ENCODE results near the gene NHLRC2. TPM values are rescaled to one million over a fixed set of nuclear protein-coding genes. Genes with fewer than 3 reads are reported as not detected.

Gene NHLRC2
- total and polyA plus RNA-seq, 5 donors from 2014 or later: 3.9 to 13.0 (median 7.2) TPM

DNA sequence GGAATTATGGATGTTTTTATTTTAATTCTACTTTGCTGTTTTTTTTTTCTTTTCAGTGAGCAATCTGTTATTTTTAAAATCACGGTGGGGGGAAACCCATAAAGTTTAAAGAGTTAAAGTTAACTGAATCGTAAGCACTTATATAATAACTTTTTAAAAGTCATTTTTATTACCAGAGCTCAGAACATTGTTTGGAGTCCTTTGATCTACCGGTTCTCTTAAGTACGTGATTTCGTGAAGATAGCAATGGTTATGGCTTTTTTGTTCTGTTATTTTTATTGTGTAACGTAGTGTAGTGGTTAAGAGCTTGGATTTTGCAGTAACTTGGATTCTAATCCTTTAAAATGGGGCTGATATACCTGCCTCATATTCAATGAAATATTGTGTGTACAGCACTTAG, 57.4 kb downstream of the NHLRC2 start:
- Histone ChIP-seq H3K4me1 (ENCODE audit: control insufficient read depth, insufficient read depth, low read length, poor library complexity, severe bottlenecking) (no peaks in the 10 kb centered on the region), H3K9me3 (ENCODE audit: control insufficient read depth in 2 of 2, low read length in 2 of 2) (no peaks in the 10 kb centered on the region), H3K27me3 (ENCODE audit: control insufficient read depth, insufficient read depth, low read length) (no peaks in the 10 kb centered on the region), H3K4me3 (ENCODE audit: low read depth, low read length) (no peak overlapping the region), H3K36me3 (ENCODE audit: control insufficient read depth, insufficient read depth, low read length) (peaks cover 27% of the 10 kb centered on the region), H3K27ac (ENCODE audit: insufficient read depth, low read length, poor library complexity, severe bottlenecking) (no peak overlapping the region)
- DNase-seq (no peak), ATAC-seq (ENCODE audit: low read depth in 2 of 2) (no peak)
- no peaks in the 10 kb centered on the region for H3K9me3 Mint-ChIP-seq
- no peaks in the 10 kb centered on the region for H3K27me3 Mint-ChIP-seq
- H3K4me3 Mint-ChIP-seq: no peak overlapping the region
- peaks cover 7% of the 10 kb centered on the region for H3K36me3 Mint-ChIP-seq
- H3K27ac Mint-ChIP-seq: no peak overlapping the region
- H3K4me1 Mint-ChIP-seq: peaks cover 0 to 6% (median 0%) of the 10 kb centered on the region in 4 donors

- DNase-seq (no peak), ATAC-seq (ENCODE audit: low read depth in 2 of 2) (no peak)
- Histone ChIP-seq H3K36me3 (ENCODE audit: control insufficient read depth, insufficient read depth, low read length) (peaks cover 20% of the 10 kb centered on the region), H3K9me3 (ENCODE audit: control insufficient read depth in 2 of 2, low read length in 2 of 2) (no peaks in the 10 kb centered on the region), H3K4me3 (ENCODE audit: low read depth, low read length) (no peak overlapping the region), H3K27me3 (ENCODE audit: control insufficient read depth, insufficient read depth, low read length) (no peaks in the 10 kb centered on the region), H3K27ac (ENCODE audit: insufficient read depth, low read length, poor library complexity, severe bottlenecking) (no peak overlapping the region), H3K4me1 (ENCODE audit: control insufficient read depth, insufficient read depth, low read length, poor library complexity, severe bottlenecking) (no peaks in the 10 kb centered on the region)
- peaks cover 0 to 7% (median 0%) of the 10 kb centered on the region in 4 donors for H3K4me1 Mint-ChIP-seq
- peak overlapping the region in 1 of 3 donors; percentile 21 for H3K27ac Mint-ChIP-seq
- no peaks in the 10 kb centered on the region for H3K27me3 Mint-ChIP-seq
- no peak overlapping the region for H3K4me3 Mint-ChIP-seq
- no peaks in the 10 kb centered on the region for H3K9me3 Mint-ChIP-seq
- peaks cover 3% of the 10 kb centered on the region for H3K36me3 Mint-ChIP-seq
Measured at GRCh38 chr10:113912582-113912981, 58.1 kb downstream of the NHLRC2 start.

- no peaks in the 10 kb centered on the region for H3K9me3 ChIP-seq (ENCODE audit: control insufficient read depth in 2 of 2, low read length in 2 of 2)
- Mint-ChIP-seq H3K36me3 (peaks cover 11% of the 10 kb centered on the region), H3K27me3 (no peaks in the 10 kb centered on the region), H3K27ac (no peak overlapping the region), H3K9me3 (peaks cover 0 to 1% (median 0%) of the 10 kb centered on the region in 7 donors), H3K4me3 (no peak overlapping the region), H3K4me1 (peaks cover 0 to 7% (median 0%) of the 10 kb centered on the region in 4 donors)
- no peak overlapping the region for H3K27ac ChIP-seq (ENCODE audit: insufficient read depth, low read length, poor library complexity, severe bottlenecking)
- no peak overlapping the region for H3K4me3 ChIP-seq (ENCODE audit: low read depth, low read length)
- DNase-seq (no peak), ATAC-seq (ENCODE audit: low read depth in 2 of 2) (no peak)
- H3K27me3 ChIP-seq (ENCODE audit: control insufficient read depth, insufficient read depth, low read length): no peaks in the 10 kb centered on the region
- H3K4me1 ChIP-seq (ENCODE audit: control insufficient read depth, insufficient read depth, low read length, poor library complexity, severe bottlenecking): no peaks in the 10 kb centered on the region
- peaks cover 6% of the 10 kb centered on the region for H3K36me3 ChIP-seq (ENCODE audit: control insufficient read depth, insufficient read depth, low read length)
Measured at GRCh38 chr10:113914956-113915355, 60.5 kb downstream of the NHLRC2 start.

DNA sequence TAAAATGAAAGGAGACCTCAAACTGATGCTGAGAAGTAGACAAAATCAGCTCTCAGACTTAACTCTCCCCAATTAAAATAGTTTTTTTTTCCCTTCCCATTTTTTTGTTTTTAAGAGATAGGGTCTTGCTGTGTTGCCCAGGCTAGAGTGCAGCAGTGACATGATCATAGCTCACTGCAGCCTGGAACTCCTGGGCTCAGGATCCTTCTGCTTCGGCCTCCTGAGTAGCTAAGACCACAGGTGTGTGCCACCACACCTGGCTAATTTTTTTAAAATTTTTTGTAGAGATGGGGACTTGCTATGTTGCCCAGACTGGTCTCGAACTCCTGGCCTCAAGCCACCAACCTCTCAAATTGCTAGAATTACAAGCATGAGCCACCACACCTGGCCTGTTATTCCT, 61.1 kb downstream of the NHLRC2 start:
- Histone ChIP-seq H3K36me3 (ENCODE audit: control insufficient read depth, insufficient read depth, low read length) (peaks cover 6% of the 10 kb centered on the region), H3K4me3 (ENCODE audit: low read depth, low read length) (no peak overlapping the region), H3K27me3 (ENCODE audit: control insufficient read depth, insufficient read depth, low read length) (no peaks in the 10 kb centered on the region), H3K4me1 (ENCODE audit: control insufficient read depth, insufficient read depth, low read length, poor library complexity, severe bottlenecking) (no peaks in the 10 kb centered on the region), H3K9me3 (ENCODE audit: control insufficient read depth in 2 of 2, low read length in 2 of 2) (no peaks in the 10 kb centered on the region), H3K27ac (ENCODE audit: insufficient read depth, low read length, poor library complexity, severe bottlenecking) (no peak overlapping the region)
- no peak for ATAC-seq (ENCODE audit: low read depth in 2 of 2)
- no peak for DNase-seq
- Mint-ChIP-seq H3K36me3 (peaks cover 11% of the 10 kb centered on the region), H3K27me3 (no peaks in the 10 kb centered on the region), H3K27ac (no peak overlapping the region), H3K4me3 (no peak overlapping the region), H3K4me1 (peaks cover 0 to 7% (median 0%) of the 10 kb centered on the region in 4 donors), H3K9me3 (peaks cover 0 to 1% (median 0%) of the 10 kb centered on the region in 7 donors)

DNA sequence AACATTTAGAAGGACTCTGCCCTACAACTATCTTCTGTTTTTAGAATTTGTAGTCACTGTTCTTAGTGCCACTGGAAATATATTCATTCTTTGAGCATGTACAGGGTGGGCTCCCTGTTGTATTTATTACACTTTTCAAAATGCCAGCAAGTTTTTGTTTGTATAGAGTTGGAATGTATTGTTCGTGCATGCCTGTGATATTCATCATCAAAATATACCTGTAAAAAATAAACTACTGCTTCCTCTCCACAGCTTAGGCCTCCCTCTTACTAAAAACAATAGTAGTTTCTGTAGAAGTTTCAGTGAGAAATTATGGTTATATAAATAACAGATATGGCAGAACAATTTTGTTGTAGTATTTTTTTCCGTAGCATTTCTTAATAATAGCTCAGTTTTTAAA, 61.6 kb downstream of the NHLRC2 start:
- Histone ChIP-seq H3K27me3 (ENCODE audit: control insufficient read depth, insufficient read depth, low read length) (no peaks in the 10 kb centered on the region), H3K27ac (ENCODE audit: insufficient read depth, low read length, poor library complexity, severe bottlenecking) (no peak overlapping the region)
- no peak overlapping the region for H3K27ac Mint-ChIP-seq

DNA sequence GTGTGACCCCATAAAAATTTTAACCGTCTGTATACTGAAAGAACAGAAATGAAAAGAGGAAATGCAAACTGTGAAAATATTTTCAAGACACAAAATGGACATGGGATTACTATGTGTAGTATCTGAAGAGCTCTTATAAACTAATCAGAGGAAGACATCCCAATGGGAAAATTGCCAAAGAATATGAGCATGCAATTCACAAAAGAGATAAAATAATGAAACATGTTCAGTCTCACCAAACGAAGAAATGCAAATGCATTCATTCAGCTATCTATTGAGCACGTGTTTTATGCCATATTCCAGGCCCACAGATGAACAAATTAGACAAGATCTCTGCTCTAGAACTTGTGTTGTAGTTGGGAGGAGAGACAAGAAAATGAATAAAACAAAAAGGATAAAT, 63.2 kb downstream of the NHLRC2 start:
- H3K4me3 Mint-ChIP-seq: no peak overlapping the region
- no peaks in the 10 kb centered on the region for H3K27me3 ChIP-seq (ENCODE audit: control insufficient read depth, insufficient read depth, low read length)
- peaks cover 0 to 1% (median 0%) of the 10 kb centered on the region in 7 donors for H3K9me3 Mint-ChIP-seq
- no peak overlapping the region for H3K4me3 ChIP-seq (ENCODE audit: low read depth, low read length)
- no peak for ATAC-seq (ENCODE audit: low read depth in 2 of 2)
- H3K9me3 ChIP-seq (ENCODE audit: control insufficient read depth in 2 of 2, low read length in 2 of 2): no peaks in the 10 kb centered on the region
- no peak for DNase-seq
- H3K27ac ChIP-seq (ENCODE audit: insufficient read depth, low read length, poor library complexity, severe bottlenecking): no peak overlapping the region
- H3K36me3 ChIP-seq (ENCODE audit: control insufficient read depth, insufficient read depth, low read length): peaks cover 2% of the 10 kb centered on the region
- no peak overlapping the region for H3K27ac Mint-ChIP-seq
- no peaks in the 10 kb centered on the region for H3K27me3 Mint-ChIP-seq
- peaks cover 0 to 7% (median 0%) of the 10 kb centered on the region in 4 donors for H3K4me1 Mint-ChIP-seq
- no peaks in the 10 kb centered on the region for H3K4me1 ChIP-seq (ENCODE audit: control insufficient read depth, insufficient read depth, low read length, poor library complexity, severe bottlenecking)
- H3K36me3 Mint-ChIP-seq: peaks cover 11% of the 10 kb centered on the region

More for the DNA sequence above, 61.6 kb downstream of the NHLRC2 start:
- Histone ChIP-seq H3K9me3 (ENCODE audit: control insufficient read depth in 2 of 2, low read length in 2 of 2) (no peaks in the 10 kb centered on the region), H3K4me1 (ENCODE audit: control insufficient read depth, insufficient read depth, low read length, poor library complexity, severe bottlenecking) (no peaks in the 10 kb centered on the region), H3K4me3 (ENCODE audit: low read depth, low read length) (no peak overlapping the region), H3K36me3 (ENCODE audit: control insufficient read depth, insufficient read depth, low read length) (peaks cover 4% of the 10 kb centered on the region)
- no peak overlapping the region for H3K4me3 Mint-ChIP-seq
- H3K9me3 Mint-ChIP-seq: peaks cover 0 to 1% (median 0%) of the 10 kb centered on the region in 7 donors
- H3K27me3 Mint-ChIP-seq: no peaks in the 10 kb centered on the region
- peaks cover 0 to 7% (median 0%) of the 10 kb centered on the region in 4 donors for H3K4me1 Mint-ChIP-seq
- DNase-seq: no peak
- no peak for ATAC-seq (ENCODE audit: low read depth in 2 of 2)
- peaks cover 11% of the 10 kb centered on the region for H3K36me3 Mint-ChIP-seq

DNA sequence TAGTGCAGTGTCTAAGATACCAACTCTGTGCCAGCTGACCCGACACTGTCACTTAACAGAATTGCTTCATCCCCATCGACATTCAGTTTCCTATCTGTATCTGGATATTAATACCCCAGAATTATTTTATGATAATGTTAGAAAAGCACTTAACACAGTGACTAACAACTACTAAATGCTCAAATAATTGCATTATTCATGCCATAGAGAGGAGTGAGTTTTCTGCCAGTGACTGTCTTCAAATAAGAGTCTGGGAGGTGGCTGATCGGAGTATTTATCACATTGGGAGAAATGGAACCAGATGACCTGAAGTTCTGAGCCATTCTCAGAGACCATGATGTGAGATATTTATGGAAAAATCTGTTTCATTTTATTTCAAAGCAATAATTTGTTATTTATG, 65.7 kb downstream of the NHLRC2 start:
- H3K9me3 Mint-ChIP-seq: peaks cover 0 to 10% (median 6%) of the 10 kb centered on the region in 7 donors
- H3K4me1 Mint-ChIP-seq: peaks cover 0 to 7% (median 0%) of the 10 kb centered on the region in 4 donors
- H3K27me3 ChIP-seq (ENCODE audit: control insufficient read depth, insufficient read depth, low read length): peaks cover 3% of the 10 kb centered on the region
- H3K27me3 Mint-ChIP-seq: peaks cover 10% of the 10 kb centered on the region
- no peak overlapping the region for H3K4me3 Mint-ChIP-seq
- H3K9me3 ChIP-seq (ENCODE audit: control insufficient read depth in 2 of 2, low read length in 2 of 2): peaks cover 7 to 8% of the 10 kb centered on the region in 2 experiments
- H3K27ac Mint-ChIP-seq: no peak overlapping the region
- no peaks in the 10 kb centered on the region for H3K36me3 ChIP-seq (ENCODE audit: control insufficient read depth, insufficient read depth, low read length)
- H3K4me3 ChIP-seq (ENCODE audit: low read depth, low read length): no peak overlapping the region
- peaks cover 14% of the 10 kb centered on the region for H3K36me3 Mint-ChIP-seq
- H3K4me1 ChIP-seq (ENCODE audit: control insufficient read depth, insufficient read depth, low read length, poor library complexity, severe bottlenecking): no peaks in the 10 kb centered on the region
- H3K27ac ChIP-seq (ENCODE audit: insufficient read depth, low read length, poor library complexity, severe bottlenecking): no peak overlapping the region
- DNase-seq (no peak), ATAC-seq (ENCODE audit: low read depth in 2 of 2) (no peak)

GRCh38 chr10:113920875-113921274, 66.4 kb downstream of the NHLRC2 start:
- DNase-seq: no peak
- Histone ChIP-seq H3K27ac (ENCODE audit: insufficient read depth, low read length, poor library complexity, severe bottlenecking) (no peak overlapping the region), H3K4me1 (ENCODE audit: control insufficient read depth, insufficient read depth, low read length, poor library complexity, severe bottlenecking) (no peaks in the 10 kb centered on the region), H3K27me3 (ENCODE audit: control insufficient read depth, insufficient read depth, low read length) (peaks cover 3% of the 10 kb centered on the region), H3K4me3 (ENCODE audit: low read depth, low read length) (no peak overlapping the region), H3K36me3 (ENCODE audit: control insufficient read depth, insufficient read depth, low read length) (no peaks in the 10 kb centered on the region), H3K9me3 (ENCODE audit: control insufficient read depth in 2 of 2, low read length in 2 of 2) (peaks cover 12% of the 10 kb centered on the region in 2 experiments)
- peaks cover 0 to 13% (median 8%) of the 10 kb centered on the region in 7 donors for H3K9me3 Mint-ChIP-seq
- peaks cover 0 to 6% (median 0%) of the 10 kb centered on the region in 4 donors for H3K4me1 Mint-ChIP-seq
- H3K36me3 Mint-ChIP-seq: peaks cover 14% of the 10 kb centered on the region
- H3K27ac Mint-ChIP-seq: no peak overlapping the region
- no peak for ATAC-seq (ENCODE audit: low read depth in 2 of 2)
- H3K27me3 Mint-ChIP-seq: peaks cover 15% of the 10 kb centered on the region
- no peak overlapping the region for H3K4me3 Mint-ChIP-seq

Measured in CD4-positive, CD25-positive, alpha-beta regulatory T cell (primary cell).